Spinal cord (tissue), 10 donors: ENCODE data around the gene DDIT3. TPM values are rescaled to one million over a fixed set of nuclear protein-coding genes. Genes with fewer than 3 reads are reported as not detected.
"Not testable (repeated sequence)": the region's sequence is repeated elsewhere in the genome, so short reads cannot be mapped to it uniquely, and the experiment has no call there.

ENCODE experiments used
- DNase-seq, 6 donors: peaks; one replicate each; pipeline versions ENCODE4 v3.0.0 to v3.0.0-alpha.2; 2013 to 2015; ENCODE audit warnings: low spot score in 6 of 6, low read depth in 4 of 6
- H3K27ac ChIP-seq: one replicate; pipeline ENCODE4 v1.5.1; 2013; ENCODE audit warnings: low read depth, low read length, control low read depth
- H3K27me3 ChIP-seq: one replicate; pipeline ENCODE4 v1.6.1; 2013; ENCODE audit warnings: low read length; ENCODE audit not compliant: control insufficient read depth, insufficient read depth
- H3K36me3 ChIP-seq: one replicate; pipeline ENCODE4 v1.6.1; 2013; ENCODE audit warnings: low read length; ENCODE audit not compliant: control insufficient read depth, insufficient read depth
- H3K4me1 ChIP-seq: one replicate; pipeline ENCODE4 v1.6.1; 2013; ENCODE audit warnings: low read length; ENCODE audit not compliant: control insufficient read depth, insufficient read depth
- H3K4me3 ChIP-seq: one replicate; pipeline ENCODE4 v1.5.1; 2013; ENCODE audit warnings: low read depth, low read length, control low read depth
- H3K9me3 ChIP-seq: one replicate; pipeline ENCODE4 v1.6.1; 2013; ENCODE audit warnings: low read length; ENCODE audit not compliant: control insufficient read depth, insufficient read depth
- WGBS: methylation state at CpG from one replicate; pipeline ENCODE4 v1.1.5; 2013; ENCODE audit warnings: missing lambda C conversion rate; ENCODE audit not compliant: insufficient coverage; 5-methylcytosine and 5-hydroxymethylcytosine counted together
- long read RNA-seq, 4 donors: transcript quantifications; one replicate each; lab custom pipeline, GENCODE V29; 2026
- polyA plus RNA-seq, 2 donors: library from polyadenylated mRNA; unstranded; fragments of 120-200 nt; gene quantifications; one replicate each; pipeline ENCODE4 v1.2.1, GENCODE V29; 2013; ENCODE audit not compliant: insufficient read length in 2 of 2
- total RNA-seq, 2 donors: library from RNA; depleted of rRNA in 1 of 2; stranded (reverse); fragments of 120-200 nt in 1 of 2; fragments of >200 nt in 1 of 2; gene quantifications; one replicate each; pipeline versions ENCODE4 v1.2.3 to v1.2.4, GENCODE V29; 2013 to 2014
- donor health status: healthy.

DDIT3 gene, protein sequence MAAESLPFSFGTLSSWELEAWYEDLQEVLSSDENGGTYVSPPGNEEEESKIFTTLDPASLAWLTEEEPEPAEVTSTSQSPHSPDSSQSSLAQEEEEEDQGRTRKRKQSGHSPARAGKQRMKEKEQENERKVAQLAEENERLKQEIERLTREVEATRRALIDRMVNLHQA
- 10 to 100 TPM; 19.9 to 46.7 TPM for total RNA-seq
- polyA plus RNA-seq = 10 to 100 TPM; 25.3 to 29.4 TPM
- long read RNA-seq, donor 1, transcript DDIT3-201 (4 exons, 906 nt) = major isoform, 11 of 14 reads
- long read RNA-seq, donor 1, partial matches to known transcripts = 0 of 14 reads
- long read RNA-seq, donor 1, other reads (novel, unspliced or antisense) = 0 of 14 reads
- long read RNA-seq, donor 2, partial matches to known transcripts = 0 of 4 reads
- long read RNA-seq, donor 2, other reads (novel, unspliced or antisense) = 0 of 4 reads
- long read RNA-seq, donor 3, partial matches to known transcripts = 0 of 4 reads
- long read RNA-seq, donor 3, other reads (novel, unspliced or antisense) = 0 of 4 reads
- long read RNA-seq, donor 4, transcript DDIT3-201 (4 exons, 906 nt) = major isoform, 12 of 177 reads
- long read RNA-seq, donor 4, partial matches to known transcripts = 161 of 177 reads
- long read RNA-seq, donor 4, other reads (novel, unspliced or antisense) = 0 of 177 reads

- WGBS = 0% methylated on average over 38 of the region's 52 CpGs
- Histone ChIP-seq H3K27ac (peak within 1 kb of the TSS; percentile 100), H3K4me1 (peaks cover 55% of the 10 kb centered on the region), H3K36me3 (peaks cover 36% of the 10 kb centered on the region), H3K4me3 (peak within 1 kb of the TSS; percentile 91), H3K27me3 (no peaks in the 10 kb centered on the region), H3K9me3 (no peaks in the 10 kb centered on the region)
- DNase-seq = peak; percentile 92 to 100 (median 98)
These were observed at the start of gene DDIT3 for GRCh38 chr12:57520053-57520818. TSS of gene DDIT3 (minus strand) at chr12:57520514. CDS start at chr12:57517406, 3,108 bp downstream.

DNA sequence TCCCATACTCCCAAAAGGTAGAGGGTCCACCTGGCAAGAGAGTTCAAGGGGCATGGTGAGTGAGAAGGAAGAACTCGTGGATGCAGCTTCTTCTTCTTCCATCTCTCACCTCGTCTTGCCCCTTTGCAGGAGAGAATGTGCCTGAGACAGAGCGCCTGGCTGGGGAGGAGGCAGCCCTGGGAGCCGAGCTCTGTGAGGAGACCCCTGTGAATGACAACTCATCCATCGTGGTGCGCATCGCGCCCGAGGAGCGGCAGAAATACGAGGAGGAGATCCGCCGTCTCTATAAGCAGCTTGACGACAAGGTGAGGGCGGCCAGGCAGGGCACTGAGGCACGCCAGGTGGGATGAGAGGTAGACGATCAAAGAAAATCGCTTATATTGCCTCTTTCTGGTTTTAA lies 49.5 kb upstream of the DDIT3 start:
- Histone ChIP-seq H3K27ac (no peak overlapping the region), H3K9me3 (no peaks in the 10 kb centered on the region), H3K27me3 (no peaks in the 10 kb centered on the region), H3K4me3 (no peak overlapping the region), H3K4me1 (no peaks in the 10 kb centered on the region), H3K36me3 (peaks cover 87% of the 10 kb centered on the region)
- WGBS = 94% methylated on average over 16 of the region's 18 CpGs
- DNase-seq = no peak

DNA sequence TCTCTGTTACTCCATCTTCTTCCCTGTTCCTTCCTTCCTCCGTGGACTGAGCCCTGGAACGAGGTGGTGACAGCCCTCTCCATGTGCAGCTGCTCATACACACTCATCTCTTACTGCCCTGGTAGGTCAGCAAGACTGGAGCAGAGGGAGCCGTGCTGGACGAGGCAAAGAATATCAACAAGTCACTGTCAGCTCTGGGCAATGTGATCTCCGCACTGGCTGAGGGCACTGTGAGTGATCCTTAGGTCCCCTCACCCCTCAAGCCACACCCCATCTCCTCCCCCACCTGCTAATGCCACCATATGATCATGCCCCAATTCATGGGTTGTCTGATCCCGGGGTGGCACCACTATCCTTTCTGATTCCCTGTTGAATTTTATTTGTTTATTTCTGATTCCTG lies 48.5 kb upstream of the DDIT3 start:
- Histone ChIP-seq H3K4me3 (no peak overlapping the region), H3K27ac (no peak overlapping the region)
- 95% methylated on average over 5 of the region's 6 CpGs for WGBS

GRCh38 chr12:57564178-57564740 lies 43.9 kb upstream of the DDIT3 start:
- no peak for DNase-seq
- Histone ChIP-seq H3K27ac (no peak overlapping the region), H3K4me3 (no peak overlapping the region), H3K4me1 (no peaks in the 10 kb centered on the region), H3K9me3 (no peaks in the 10 kb centered on the region), H3K36me3 (peaks cover 49% of the 10 kb centered on the region), H3K27me3 (no peaks in the 10 kb centered on the region)
- WGBS = 96% methylated on average over 6 of the region's 7 CpGs

More for the DNA sequence above, 48.5 kb upstream of the DDIT3 start:
- H3K27me3 ChIP-seq = no peaks in the 10 kb centered on the region
- H3K4me1 ChIP-seq = no peaks in the 10 kb centered on the region
- DNase-seq = no peak
- H3K36me3 ChIP-seq = peaks cover 90% of the 10 kb centered on the region
- H3K9me3 ChIP-seq = no peaks in the 10 kb centered on the region

DNA sequence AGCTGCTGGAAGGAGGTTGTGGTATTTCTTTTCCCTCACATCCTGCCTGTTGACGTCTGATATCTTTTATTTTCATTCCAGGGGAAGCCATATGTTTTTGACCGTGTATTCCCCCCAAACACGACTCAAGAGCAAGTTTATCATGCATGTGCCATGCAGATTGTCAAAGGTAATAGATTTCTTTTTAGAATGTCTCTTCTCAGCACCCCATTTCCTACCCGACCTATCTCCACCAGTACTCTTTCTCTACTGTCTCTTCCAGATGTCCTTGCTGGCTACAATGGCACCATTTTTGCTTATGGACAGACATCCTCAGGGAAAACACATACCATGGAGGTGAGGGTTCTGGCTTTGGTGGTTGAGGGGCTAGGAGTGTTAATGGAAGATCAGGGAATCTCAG lies 43.0 kb upstream of the DDIT3 start:
- H3K9me3 ChIP-seq = no peaks in the 10 kb centered on the region
- no peaks in the 10 kb centered on the region for H3K27me3 ChIP-seq
- WGBS = no CpG with 5 or more reads among the region's 4 CpGs
- no peak overlapping the region for H3K4me3 ChIP-seq
- peaks cover 3% of the 10 kb centered on the region for H3K4me1 ChIP-seq
- DNase-seq = no peak
- no peak overlapping the region for H3K27ac ChIP-seq
- peaks cover 46% of the 10 kb centered on the region for H3K36me3 ChIP-seq

- WGBS = no CpG with 5 or more reads among the region's 1 CpG
- DNase-seq, H3K27me3 ChIP-seq, H3K9me3 ChIP-seq, H3K4me3 ChIP-seq, H3K27ac ChIP-seq, H3K4me1 ChIP-seq: not testable (repeated sequence)
- H3K36me3 ChIP-seq = peaks cover 35% of the 10 kb centered on the region
These were observed 40.8 kb upstream of the DDIT3 start for GRCh38 chr12:57561117-57561516.

DNA sequence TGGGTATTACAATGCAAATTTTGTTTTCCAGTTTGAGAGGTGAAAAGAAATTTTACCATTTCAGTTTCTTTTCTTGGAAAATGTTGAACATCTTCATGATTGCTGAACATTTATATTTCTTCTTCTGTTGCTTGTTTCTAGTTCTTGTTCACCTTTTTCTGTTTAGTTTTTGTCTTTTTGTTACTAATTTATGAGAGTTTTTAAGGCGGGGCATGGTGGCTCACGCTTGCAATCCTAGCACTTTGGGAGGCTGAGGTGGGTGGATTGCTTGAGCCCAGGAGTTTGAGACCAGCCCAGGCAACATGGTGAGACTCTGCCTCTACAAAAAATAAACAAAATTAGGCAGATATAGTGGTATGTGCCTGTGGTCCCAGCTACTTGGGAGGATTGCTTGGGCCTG lies 40.2 kb upstream of the DDIT3 start:
- Histone ChIP-seq H3K27ac (no peak overlapping the region), H3K27me3 (no peaks in the 10 kb centered on the region), H3K4me3 (no peak overlapping the region), H3K36me3 (peaks cover 30% of the 10 kb centered on the region), H3K4me1 (peaks cover 3% of the 10 kb centered on the region), H3K9me3 (no peaks in the 10 kb centered on the region)
- 100% methylated on average over 2 of the region's 2 CpGs for WGBS
- DNase-seq = no peak

DNA sequence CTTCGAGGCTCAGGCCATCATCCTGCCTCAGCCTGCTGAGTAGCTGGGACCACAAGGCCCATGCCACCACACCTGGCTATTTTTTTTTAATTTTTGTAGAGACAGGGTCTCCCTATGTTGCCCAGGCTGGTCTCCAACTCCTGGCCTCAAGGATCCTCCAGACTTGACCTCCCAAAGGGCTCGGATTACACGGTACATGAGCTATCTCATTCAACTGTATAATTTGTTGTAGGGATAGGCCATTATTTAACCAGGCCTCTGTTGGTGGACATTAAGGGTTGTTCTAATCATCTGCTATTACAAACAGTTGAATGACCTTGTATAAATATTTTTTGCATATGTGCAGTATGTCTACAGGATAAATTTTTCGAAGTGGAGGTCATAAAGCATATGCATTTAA lies 38.5 kb upstream of the DDIT3 start:
- no peak for DNase-seq
- peaks cover 13% of the 10 kb centered on the region for H3K36me3 ChIP-seq
- WGBS = 100% methylated on average over 1 of the region's 4 CpGs
- H3K27ac ChIP-seq = no peak overlapping the region
- peaks cover 3% of the 10 kb centered on the region for H3K4me1 ChIP-seq
- no peaks in the 10 kb centered on the region for H3K27me3 ChIP-seq
- H3K9me3 ChIP-seq = no peaks in the 10 kb centered on the region
- no peak overlapping the region for H3K4me3 ChIP-seq

GRCh38 chr12:57554897-57555296 lies 34.6 kb upstream of the DDIT3 start:
- Histone ChIP-seq H3K27me3 (peaks cover 3% of the 10 kb centered on the region), H3K27ac (no peak overlapping the region), H3K36me3 (peaks cover 9% of the 10 kb centered on the region), H3K4me3 (no peak overlapping the region), H3K9me3 (no peaks in the 10 kb centered on the region), H3K4me1 (peaks cover 32% of the 10 kb centered on the region)
- DNase-seq = no peak
- WGBS = no CpG with 5 or more reads among the region's 1 CpG
